Stimulated activated CD8-positive, alpha-beta memory T cell treated with anti-CD3 and anti-CD28 coated beads, Interleukin-15, amount 100 ng/mL, for 1 hour (primary cell): ENCODE measurements around the gene METTL1.
A peak's percentile ranks its signal among the peaks of the same experiment; 100 is the strongest.

Experiments
- DNase-seq: peaks from one replicate; pipeline ENCODE4 v3.0.0-alpha.2; 2020; ENCODE audit warnings: low read depth

METTL1 gene

GRCh38 chr12:57753756-57754337 is 18.1 kb downstream of the METTL1 start:
- no peak for DNase-seq

- DNase-seq = no peak
Measured at GRCh38 chr12:57752668-57753000, 19.3 kb downstream of the METTL1 start.

GRCh38 chr12:57751788-57752667 is 19.9 kb downstream of the METTL1 start, which contains the start of gene CDK4:
Gene CDK4, minus strand, starts transcription at chr12:57752310. Its CDS starts 593 bp downstream, at chr12:57751717.
- DNase-seq = peak; percentile 96

GRCh38 chr12:57751432-57751787 is 20.5 kb downstream of the METTL1 start:
- DNase-seq = no peak

GRCh38 chr12:57750561-57751431 is 21.1 kb downstream of the METTL1 start:
- DNase-seq = no peak

- DNase-seq = no peak
Measured at GRCh38 chr12:57749061-57749460, 22.8 kb downstream of the METTL1 start.

GRCh38 chr12:57746025-57746424 is 25.9 kb downstream of the METTL1 start:
- no peak for DNase-seq

- DNase-seq = no peak
Measured at GRCh38 chr12:57745485-57745881, 26.4 kb downstream of the METTL1 start.

GRCh38 chr12:57744777-57745484 is 27.0 kb downstream of the METTL1 start, which contains the start of gene TSPAN31:
Gene TSPAN31, plus strand, starts transcription at chr12:57745039. Its CDS starts 116 bp downstream, at chr12:57745155.
- DNase-seq = peak; percentile 90

- peak; percentile 31 for DNase-seq
Measured at GRCh38 chr12:57744194-57744776, 27.6 kb downstream of the METTL1 start.

- DNase-seq = no peak
Measured at GRCh38 chr12:57743769-57744168, 28.1 kb downstream of the METTL1 start.

- DNase-seq = peak; percentile 60
Measured at GRCh38 chr12:57741844-57742738, 29.8 kb downstream of the METTL1 start.

GRCh38 chr12:57741413-57741789 is 30.5 kb downstream of the METTL1 start:
- no peak for DNase-seq

- DNase-seq = peak; percentile 56
Measured at GRCh38 chr12:57740656-57741412, 31.1 kb downstream of the METTL1 start.

- no peak for DNase-seq
Measured at GRCh38 chr12:57739914-57740538, 31.9 kb downstream of the METTL1 start.

GRCh38 chr12:57739387-57739786 is 32.5 kb downstream of the METTL1 start:
- no peak for DNase-seq

- no peak for DNase-seq
Measured at GRCh38 chr12:57738661-57739237, 33.2 kb downstream of the METTL1 start, which contains the start of gene AGAP2. Gene AGAP2, minus strand, starts transcription at chr12:57738742. Its CDS starts 496 bp downstream, at chr12:57738246.
